Measurements from ENCODE around the gene IGFALS.

The IGFALS gene

DNA sequence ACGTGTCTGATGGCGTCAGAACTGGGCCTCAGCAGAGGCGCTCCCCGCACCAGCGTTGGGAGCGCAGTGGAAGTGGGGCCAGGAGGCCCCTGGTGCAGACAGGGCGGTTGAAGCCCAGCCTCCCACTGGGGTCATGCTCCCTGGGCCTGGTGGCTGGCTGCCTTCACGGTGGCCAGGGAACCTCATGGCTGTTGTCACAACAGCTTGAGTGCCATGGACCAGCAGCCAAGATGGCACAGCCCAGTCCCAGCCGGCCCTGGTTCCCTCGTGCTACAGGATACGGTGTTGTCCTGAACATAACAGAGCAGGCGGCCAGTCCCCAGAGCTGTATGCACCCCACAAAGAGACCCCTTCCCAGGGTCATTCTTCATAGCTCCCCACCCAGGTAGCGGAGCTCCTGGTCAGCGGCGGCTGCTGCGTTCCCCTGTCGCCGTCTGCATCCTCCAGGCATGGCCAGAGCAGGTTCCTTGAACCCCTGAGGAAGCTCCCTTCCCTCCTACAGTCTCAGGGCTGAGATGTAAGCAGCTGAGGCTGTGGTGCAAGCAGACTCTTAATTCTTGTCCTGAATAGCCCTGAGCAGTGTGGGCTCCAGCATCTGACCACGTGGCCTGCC is 51.8 kb downstream of the IGFALS start:
- no peak for ATAC-seq

DNA sequence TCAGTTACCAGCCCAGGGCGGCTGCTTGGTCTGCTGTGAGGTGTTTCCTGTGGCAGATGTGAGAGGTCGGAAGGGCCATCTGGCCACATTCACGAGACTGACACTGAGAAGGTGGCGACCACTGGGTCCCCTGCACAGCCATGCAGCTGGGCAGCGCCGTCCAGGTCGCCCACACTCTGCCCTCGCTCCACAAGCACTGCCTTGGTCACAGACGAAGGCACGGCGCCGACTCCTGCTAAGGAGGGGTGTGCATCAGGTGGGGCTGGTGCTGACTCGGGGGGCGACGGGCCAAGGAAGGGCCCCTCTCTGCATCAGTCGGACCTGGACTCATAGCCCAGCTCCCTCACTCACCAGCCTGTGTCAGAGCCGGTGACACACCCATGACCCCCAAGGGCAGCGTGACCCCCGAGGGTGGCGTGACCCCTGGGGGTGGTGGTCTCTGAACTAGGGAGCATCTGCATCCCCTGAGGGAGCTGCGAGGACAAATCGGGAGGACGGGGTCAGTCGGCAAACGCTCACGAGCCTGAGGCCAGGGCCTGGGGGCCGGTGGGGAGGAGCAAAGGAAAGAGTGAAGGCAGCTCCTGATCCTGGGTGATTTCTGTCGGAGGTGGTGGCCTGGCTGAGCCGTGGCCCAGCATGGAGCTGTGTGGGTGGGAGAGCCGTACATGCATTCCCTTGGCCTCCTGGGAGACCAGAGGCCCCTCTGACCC is 52.6 kb downstream of the IGFALS start:
- ATAC-seq: no peak

Measured in activated CD4-positive, CD25-positive, alpha-beta regulatory T cell treated with anti-CD3 and anti-CD28 coated beads, Interleukin-2, amount 50 U/mL, for 24 hours (primary cell).